CD4-positive, alpha-beta T cell treated with Interleukin-4 for 1 hour (primary cell): ENCODE data around the gene POLR2E.
A peak's percentile ranks its signal among the peaks of the same experiment; 100 is the strongest.

ENCODE experiments used
- DNase-seq, 2 donors: peaks; one replicate each; pipeline ENCODE4 v3.0.0-alpha.2; 2020 to 2022

POLR2E gene

GRCh38 chr19:1062387-1063029 is 32.7 kb downstream of the POLR2E start:
- no peak for DNase-seq

DNA sequence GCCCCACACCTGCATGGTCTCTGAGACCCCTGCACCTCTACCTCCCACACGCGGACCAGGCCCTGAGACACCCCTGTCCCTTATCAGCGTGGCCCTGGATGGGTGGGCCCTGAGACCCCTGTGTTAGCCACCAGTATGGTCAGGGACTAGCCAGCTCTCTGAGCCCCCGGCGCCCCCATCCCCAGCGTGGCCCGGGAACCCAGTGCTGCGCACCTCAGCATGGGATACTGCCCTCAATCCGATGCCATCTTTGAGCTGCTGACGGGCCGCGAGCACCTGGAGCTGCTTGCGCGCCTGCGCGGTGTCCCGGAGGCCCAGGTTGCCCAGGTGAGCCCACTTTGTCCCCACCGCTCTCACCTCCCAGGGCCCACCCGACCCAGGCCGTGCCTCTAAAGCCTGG is 33.2 kb downstream of the POLR2E start:
- no peak for DNase-seq

DNA sequence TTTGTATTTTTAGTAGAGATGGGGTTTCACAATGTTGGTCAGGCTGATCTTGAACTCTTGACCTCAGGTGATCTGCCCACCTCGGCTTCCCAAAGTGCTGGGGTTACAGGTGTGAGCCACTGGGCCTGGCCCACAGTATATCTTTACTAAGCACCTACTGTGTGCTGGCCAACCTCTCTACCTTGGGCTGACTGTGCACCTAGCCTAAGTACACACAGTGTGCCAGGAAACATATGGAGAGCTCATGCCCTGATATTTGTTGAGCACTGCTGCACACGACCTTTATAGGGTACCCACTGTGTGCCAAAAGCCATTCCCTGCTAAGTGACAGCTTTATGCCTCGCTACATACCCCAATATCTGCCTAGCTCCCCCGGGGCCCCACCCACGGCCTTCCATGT is 34.5 kb downstream of the POLR2E start:
- no peak for DNase-seq

DNA sequence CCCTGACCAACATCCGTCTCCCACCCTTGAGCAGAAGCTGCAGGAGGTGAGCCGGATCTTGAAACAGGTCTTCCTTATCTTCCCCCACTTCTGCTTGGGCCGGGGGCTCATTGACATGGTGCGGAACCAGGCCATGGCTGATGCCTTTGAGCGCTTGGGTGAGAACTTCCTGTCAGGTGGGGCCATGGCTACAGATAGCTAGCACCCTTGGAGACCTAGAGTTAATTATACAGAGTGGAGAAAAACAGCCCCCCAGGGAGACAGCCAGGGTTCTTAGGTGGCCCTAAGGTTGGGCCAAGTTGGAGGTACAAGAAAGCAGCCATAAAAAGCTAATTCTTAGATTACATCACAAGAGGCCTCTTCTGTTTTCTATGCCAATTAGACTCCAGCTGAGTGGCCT is 37.1 kb downstream of the POLR2E start:
- no peak for DNase-seq

DNA sequence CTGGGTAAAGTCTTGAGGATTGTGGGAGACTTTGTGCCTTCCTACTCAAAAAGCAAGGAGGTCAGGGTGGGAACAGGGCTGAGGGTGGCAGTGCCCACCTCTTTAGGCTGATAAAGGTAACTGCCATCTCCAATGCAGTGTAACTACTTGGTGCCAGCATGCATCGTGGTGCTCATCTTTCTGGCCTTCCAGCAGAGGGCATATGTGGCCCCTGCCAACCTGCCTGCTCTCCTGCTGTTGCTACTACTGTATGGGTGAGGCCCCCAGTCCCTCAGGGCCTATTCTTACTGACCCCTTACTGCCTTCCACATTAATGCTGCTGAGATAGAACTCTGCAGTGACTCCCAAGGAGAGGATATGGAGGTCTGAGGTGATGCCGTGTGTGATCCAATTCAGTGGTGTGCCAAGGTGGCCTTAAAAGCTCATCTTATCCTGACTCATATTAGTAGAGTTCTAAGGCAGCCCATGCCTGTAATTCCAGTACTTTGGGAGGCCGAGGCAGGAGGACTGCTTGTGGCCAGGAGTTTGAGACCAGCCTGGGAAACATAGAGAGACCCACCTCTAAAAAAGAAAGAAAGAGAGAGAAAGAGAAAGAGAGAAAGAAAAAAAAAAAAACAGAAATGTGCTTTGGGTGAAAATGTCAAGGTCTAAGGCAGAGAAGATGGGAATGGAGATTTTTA is 37.9 kb downstream of the POLR2E start:
- peak; percentile 71 to 75 for DNase-seq

- DNase-seq: no peak
Measured at GRCh38 chr19:1055886-1056620, 39.1 kb downstream of the POLR2E start.

DNA sequence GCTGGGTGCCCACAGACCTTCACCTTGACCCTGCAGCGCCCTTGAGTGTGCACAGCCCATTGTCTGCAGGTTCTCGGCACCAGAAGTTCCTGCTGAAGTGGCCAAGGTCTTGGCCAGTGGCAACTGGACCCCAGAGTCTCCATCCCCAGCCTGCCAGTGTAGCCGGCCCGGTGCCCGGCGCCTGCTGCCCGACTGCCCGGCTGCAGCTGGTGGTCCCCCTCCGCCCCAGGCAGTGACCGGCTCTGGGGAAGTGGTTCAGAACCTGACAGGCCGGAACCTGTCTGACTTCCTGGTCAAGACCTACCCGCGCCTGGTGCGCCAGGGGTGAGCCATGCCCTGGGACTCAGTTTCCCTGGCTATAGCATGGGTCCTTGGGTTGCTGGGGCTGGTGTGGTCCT is 40.1 kb downstream of the POLR2E start:
- DNase-seq: no peak

DNA sequence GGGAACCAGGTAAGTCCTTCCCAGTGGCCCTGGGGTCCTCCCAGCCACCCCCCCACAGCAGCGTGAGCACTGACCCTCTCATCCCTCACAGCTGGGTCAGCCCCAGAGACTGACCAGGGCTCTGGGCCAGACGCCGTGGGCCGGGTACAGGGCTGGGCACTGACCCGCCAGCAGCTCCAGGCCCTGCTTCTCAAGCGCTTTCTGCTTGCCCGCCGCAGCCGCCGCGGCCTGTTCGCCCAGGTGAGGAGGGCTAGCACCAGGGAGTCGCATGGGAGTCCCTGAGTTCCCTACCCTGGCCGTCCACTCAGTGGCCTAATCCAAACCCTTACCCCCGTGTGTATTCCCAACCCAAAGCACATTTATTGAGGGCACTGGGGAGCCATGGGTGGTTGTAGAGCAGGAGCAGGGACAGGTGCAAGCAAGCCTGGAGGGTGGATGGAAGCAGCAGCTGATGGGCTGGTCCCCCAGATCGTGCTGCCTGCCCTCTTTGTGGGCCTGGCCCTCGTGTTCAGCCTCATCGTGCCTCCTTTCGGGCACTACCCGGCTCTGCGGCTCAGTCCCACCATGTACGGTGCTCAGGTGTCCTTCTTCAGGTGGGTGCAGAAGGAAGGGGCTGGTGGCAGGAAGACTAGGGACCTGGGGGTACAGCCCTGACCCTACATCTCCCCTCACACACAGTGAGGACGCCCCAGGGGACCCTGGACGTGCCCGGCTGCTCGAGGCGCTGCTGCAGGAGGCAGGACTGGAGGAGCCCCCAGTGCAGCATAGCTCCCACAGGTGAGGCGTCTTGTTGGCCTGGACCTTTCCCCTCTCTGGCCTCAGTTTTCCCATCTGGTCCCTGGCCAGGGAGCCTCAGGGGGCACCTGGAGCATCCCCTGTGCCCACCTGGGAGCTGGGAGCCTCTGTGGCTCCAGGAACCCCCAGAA is 40.8 kb downstream of the POLR2E start:
- DNase-seq: no peak

- no peak for DNase-seq
Measured at GRCh38 chr19:1053176-1054101, 41.7 kb downstream of the POLR2E start.

DNA sequence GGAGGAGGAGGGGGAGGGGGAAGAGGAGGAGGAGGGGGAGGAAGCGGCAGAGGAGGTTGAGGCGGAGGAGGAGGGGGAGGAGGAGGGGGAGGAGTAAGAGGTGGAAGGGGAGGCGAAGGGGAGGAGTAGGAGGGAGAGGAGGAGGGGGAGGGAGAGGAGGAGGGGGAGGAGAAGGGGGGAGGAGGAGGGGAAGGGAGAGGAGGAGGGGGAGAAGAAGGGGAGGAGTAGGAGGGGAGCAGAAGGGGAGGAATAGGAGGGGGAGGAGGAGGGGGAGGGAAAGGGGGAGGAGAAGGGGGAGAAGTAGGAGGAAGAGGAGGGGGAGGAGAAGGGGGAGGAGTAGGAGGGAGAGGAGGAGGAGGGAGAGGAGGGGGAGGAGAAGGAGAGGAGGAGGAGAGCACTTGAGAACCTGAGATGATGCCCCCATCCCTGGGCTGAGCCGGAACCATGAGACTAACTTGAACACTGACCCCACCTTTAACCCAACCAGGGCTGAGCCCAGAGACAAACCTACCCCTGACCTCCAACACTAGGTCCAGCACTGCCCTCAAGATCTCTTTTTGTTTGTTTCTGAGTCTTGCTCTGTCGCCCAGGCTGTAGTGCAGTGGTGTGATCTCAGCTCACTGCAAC is 42.7 kb downstream of the POLR2E start:
- no peak for DNase-seq

DNA sequence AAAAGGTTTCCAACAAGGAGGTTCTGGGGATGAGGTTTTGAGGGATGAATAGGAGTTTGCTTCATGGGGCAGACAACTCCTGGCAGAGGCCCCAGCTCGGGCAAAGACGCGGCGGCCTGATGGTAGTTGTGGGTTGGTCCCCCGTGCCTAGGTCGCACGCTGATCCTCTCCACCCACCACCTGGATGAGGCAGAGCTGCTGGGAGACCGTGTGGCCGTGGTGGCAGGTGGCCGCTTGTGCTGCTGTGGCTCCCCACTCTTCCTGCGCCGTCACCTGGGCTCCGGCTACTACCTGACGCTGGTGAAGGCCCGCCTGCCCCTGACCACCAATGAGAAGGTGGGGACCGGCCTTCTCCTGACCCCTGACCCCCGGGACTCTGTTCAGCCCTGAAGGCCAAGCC is 43.4 kb downstream of the POLR2E start:
- DNase-seq: no peak

GRCh38 chr19:1050989-1051788 is 44.0 kb downstream of the POLR2E start:
- DNase-seq: no peak

GRCh38 chr19:1049800-1050199 is 45.4 kb downstream of the POLR2E start:
- DNase-seq: no peak

GRCh38 chr19:1049106-1049505 is 46.1 kb downstream of the POLR2E start:
- no peak for DNase-seq

DNA sequence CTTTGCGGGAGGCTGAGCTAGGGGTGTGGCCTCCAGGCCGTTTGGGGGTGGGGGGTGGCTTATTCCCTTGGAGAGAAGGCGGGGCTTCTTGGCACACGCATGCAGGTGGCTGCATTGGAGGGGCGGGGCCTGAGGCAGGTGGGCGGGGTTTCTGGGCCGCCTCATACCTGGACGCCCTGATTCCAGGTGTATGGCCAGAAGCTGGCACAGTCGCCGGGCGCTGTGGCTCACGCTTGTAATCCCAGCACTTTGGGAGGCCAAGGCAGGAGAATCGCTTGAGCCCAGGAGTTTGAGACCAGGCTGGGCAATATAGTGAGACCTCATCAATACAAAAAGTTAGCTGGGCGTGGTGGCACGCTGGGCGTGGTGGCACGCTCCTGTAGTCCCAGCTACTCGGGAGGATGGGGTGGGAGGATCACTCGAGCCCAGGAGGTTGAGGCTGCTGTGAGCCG is 47.5 kb downstream of the POLR2E start:
- no peak for DNase-seq

GRCh38 chr19:1046836-1047695 is 48.1 kb downstream of the POLR2E start:
- DNase-seq: no peak

- DNase-seq: no peak
Measured at GRCh38 chr19:1046117-1046626, 49.0 kb downstream of the POLR2E start.

- peak; percentile 82 to 86 for DNase-seq
Measured at GRCh38 chr19:1045247-1045603, 50.0 kb downstream of the POLR2E start.
